Cardiac fibroblast (primary cell): ENCODE results near the gene CASZ1.

Experiments
- DNase-seq, 2 donors: peaks; one replicate each; pipeline versions ENCODE4 v3.0.0 to v3.0.0-alpha.2; 2010; ENCODE audit warnings: low read depth in 2 of 2
- H3K4me3 ChIP-seq, 2 donors: replicated peaks in 1 of 2; 1 replicate in 1 of 2; 2 replicates in 1 of 2; pipeline ENCODE4 v1.5.1; 2011; ENCODE audit warnings: low read depth in 2 of 2, low read length in 2 of 2, mild to moderate bottlenecking in 2 of 2, moderate library complexity in 1 of 2
- CTCF ChIP-seq: IDR thresholded peaks from one replicate; pipeline ENCODE4 v1.5.1; 2011; ENCODE audit warnings: low read depth, mild to moderate bottlenecking, low read length, inconsistent platforms

Gene CASZ1

GRCh38 chr1:10679496-10680220, 116.8 kb downstream of the CASZ1 start:
- no peak for TF ChIP-seq CTCF
- no peak overlapping the region for H3K4me3 ChIP-seq
- peak; percentile 50 to 63 for DNase-seq

DNA sequence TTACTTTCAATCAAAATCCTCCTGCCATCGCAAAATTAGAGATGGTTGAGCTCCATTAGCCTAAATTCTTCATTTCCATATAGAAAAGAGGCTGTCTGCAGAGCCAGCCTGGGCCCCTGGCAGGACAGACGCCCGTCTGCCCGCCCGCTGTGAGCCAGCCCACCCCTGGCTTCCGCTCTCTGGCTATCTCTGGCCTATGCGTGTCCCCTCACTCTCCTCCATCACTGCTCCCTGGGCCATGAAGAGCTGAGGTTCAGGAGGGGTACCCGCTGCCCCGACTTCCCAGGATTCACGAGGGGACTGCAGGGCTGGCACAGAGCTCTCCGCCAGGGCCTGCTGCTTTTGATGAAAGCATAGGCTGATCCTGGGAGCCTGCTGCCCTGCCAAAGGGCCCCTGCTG, 117.6 kb downstream of the CASZ1 start:
- TF ChIP-seq CTCF = no peak
- H3K4me3 ChIP-seq = no peak overlapping the region
- DNase-seq = no peak

GRCh38 chr1:10678402-10678801, 118.0 kb downstream of the CASZ1 start:
- TF ChIP-seq CTCF = no peak
- DNase-seq = no peak
- no peak overlapping the region for H3K4me3 ChIP-seq

GRCh38 chr1:10677491-10678391, 118.7 kb downstream of the CASZ1 start:
- no peak overlapping the region for H3K4me3 ChIP-seq
- DNase-seq = no peak
- TF ChIP-seq CTCF = no peak

DNA sequence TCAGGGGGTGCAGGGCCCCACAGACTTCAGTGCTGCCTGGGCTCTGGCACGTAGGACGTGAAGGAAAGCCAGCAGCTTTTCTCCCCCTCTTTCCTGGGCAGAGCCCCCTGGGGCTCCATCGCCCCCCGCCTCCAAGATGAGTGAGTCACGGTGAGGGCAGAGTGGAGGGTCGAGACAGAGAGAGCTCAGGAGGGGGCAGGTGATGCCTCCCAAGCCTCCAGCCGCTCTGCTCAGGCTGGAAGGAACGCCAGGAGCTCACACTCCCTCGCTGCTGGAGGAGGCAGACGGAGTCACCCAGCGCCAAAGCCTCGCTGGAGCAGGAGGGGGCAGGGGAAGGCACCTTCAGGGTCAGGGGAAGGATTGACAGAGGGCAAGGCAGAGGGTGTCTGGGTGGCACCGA, 119.5 kb downstream of the CASZ1 start:
- no peak overlapping the region for H3K4me3 ChIP-seq
- no peak for TF ChIP-seq CTCF
- no peak for DNase-seq

GRCh38 chr1:10675813-10676212, 120.6 kb downstream of the CASZ1 start:
- no peak for TF ChIP-seq CTCF
- DNase-seq = no peak
- H3K4me3 ChIP-seq = no peak overlapping the region
